Body of pancreas (tissue), 4 donors: ENCODE data around the gene CD82.

Source experiments
- CTCF ChIP-seq, 7 experiments: fragments of 450-650 bp in 4 of 7; fragments of 200-600 bp in 3 of 7; sonication (generic) in 3 of 7; IDR thresholded peaks; one replicate each; pipeline ENCODE4 v1.5.1; 2016 to 2019; ENCODE audit warnings: antibody characterized with exemption in 7 of 7
- POLR2A ChIP-seq, 3 donors: fragments of 450-650 bp; IDR thresholded peaks; one replicate each; pipeline ENCODE4 v1.6.1; 2016; ENCODE audit warnings: antibody characterized with exemption in 3 of 3, mild to moderate bottlenecking in 2 of 3

GRCh38 chr11:44551456-44552139 is 13.9 kb upstream of the CD82 start:
- TF ChIP-seq CTCF (IDR thresholded peaks at IDR 0.05) (no peak), POLR2A (IDR thresholded peaks at IDR 0.05) (no peak)
